NCI-H1436 treated with DMSO at 0.1 percent for 48 hours (cell line): Measurements from ENCODE around the gene LRRC49.

Experiments used
- DNase-seq: peaks from one replicate; lab custom pipeline; 2025; lab: John Stamatoyannopoulos, UW

The LRRC49 gene

DNA sequence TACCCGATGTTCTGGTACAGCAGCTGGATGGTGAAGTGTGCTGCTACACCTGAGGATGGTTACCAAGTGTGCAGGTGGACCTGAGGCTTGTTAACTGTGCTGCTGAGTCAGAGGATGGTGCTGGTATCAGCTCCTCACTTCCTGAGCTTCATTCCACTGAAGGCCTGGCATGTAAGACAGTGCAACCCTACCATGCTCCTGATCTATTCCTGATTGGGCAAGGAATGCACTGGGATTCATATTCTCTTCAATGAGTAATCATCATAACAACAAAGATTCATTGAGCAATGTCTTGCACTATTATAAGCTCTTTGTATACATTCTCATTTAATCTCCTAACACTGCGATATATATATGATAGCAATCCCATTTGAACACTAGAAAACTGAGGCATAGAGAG lies 159.7 kb downstream of the LRRC49 start:
- no peak for DNase-seq

DNA sequence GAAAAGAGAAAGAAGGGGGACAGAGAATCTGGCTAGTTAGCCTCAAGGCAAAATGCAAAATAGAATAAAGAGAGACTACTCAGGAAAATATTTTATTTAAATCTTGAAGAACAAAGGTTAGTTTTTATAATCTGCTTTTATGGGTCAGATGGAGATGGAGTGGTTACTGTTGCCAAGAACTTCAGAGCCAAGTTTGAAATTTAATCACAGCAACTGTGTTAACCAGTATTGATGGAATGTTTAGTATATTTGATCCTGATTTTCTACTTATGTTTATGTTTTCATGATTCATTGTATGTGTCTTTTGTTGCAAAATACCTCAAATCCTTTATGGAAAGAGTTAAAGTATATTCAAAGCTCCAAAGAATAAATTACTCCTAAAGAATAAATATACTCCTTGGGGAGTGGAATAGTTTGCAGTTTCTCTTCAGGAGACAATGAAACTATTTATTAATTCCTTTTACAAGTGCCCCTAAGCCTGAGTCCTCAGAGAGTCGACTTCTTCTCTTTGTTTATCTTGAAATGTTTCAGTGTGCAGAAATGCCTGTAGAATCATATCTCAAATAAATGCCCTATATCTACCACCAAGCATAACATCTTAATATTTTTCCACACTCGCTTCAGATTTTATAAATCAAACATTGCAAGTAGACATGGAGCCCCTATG lies 161.8 kb downstream of the LRRC49 start:
- no peak for DNase-seq

DNA sequence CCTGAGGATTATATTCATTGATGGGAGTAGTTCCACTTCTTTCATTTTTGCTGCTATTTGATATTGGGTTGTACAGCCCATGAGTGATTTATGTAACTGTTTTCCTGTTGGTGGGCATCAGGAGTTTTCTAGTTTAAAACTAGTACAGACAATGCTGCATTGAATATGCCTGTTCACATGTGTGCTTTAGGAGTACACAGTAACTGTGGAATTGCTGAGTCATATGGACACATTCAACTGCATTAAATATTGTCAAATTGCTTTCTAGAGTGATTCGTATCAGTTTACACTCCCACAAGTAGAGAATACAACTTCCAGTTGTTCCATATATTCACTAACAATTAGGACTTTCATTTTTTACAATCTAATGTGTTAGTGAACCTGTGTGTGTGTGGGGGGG lies 162.8 kb downstream of the LRRC49 start:
- no peak for DNase-seq

DNA sequence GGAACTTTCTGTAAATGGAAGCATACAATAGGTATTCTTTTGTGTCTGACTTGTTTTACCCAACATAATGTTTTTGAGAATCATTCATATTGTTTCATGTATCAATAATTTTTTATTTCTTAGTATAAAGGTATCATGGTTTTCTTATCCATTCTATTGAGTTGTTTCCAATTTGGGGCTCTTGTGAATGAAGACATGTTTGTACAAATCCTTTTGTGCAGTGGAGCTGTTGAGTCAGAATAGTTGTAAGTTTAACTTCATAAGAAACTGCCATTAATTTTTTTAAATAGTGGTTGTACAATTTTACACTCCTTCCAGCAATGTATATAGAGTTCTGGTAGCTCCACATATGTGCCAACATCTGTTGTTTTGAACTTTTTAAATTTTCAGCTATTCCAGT lies 163.5 kb downstream of the LRRC49 start:
- DNase-seq: no peak

DNA sequence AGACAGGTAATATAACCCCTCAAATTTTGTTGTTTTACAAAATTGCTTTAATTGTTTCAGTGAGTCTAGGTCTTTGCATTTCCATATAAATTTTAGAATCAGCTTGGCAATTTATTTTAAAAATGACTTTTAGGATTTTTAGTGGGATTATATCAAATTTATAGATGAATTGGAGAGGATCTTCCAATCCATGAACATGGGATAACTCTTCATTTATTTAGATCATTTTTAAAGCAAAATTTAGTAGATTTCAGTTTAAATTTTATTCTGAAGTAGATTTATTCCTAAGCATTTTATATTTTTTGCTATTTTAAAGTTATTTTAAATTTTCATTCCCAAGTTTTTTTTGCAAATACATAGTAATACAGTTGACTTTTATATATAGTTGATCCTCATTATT lies 164.5 kb downstream of the LRRC49 start:
- no peak for DNase-seq

DNA sequence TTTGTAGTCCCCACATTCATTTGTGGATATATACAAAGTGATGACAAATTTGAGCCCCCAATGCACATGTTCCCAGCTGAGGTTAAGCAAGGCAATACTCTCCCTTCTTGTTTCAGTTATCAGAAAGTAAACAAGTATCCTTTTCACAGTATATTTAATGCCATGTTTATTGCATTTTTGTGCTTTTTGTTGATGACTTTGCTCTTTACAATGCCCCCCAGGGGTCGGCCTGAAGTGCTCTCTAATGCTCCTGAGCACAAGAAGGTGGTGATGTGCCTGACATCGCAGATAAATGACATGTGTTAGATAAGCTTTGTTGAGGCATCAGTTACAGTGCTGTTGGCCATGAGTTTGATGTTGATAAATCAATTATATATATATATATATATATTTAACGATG lies 165.0 kb downstream of the LRRC49 start:
- no peak for DNase-seq

DNA sequence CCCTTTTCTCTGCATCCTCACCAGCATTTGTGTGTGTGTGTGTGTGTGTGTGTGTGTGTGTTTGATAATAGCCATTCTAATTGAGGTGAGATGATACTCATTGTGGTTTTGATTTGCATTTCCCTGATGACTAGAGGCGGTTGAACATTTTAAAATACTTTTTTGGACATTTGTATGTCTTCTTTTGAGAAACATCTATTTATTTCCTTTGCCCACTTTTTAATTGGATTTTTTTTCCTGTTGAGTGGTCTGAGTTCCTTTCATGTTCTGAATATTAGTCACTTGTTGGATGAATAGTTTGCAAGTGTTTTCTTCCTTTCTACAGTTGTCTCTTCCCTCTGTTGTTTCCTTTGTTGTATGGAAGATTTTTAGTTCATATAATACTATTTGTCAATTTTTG lies 168.4 kb downstream of the LRRC49 start:
- no peak for DNase-seq

DNA sequence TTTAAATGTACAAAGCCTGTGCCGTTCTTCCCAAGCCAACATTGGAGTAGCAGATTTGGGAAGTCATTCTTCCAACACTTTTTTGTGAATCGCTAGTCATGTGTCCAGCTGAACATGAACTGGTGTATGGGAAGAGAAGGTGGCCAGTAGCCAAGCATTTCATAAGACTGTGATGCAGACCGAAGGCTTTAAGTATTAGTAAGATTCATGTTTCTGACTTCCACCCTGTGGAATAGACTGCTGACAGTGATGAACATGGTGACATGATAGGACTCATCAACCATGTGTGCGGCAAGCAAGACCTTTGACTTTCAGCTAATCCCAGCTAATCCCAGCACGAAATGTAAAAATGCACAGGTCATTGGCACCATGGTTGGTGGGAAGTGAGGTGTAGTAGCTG lies 174.4 kb downstream of the LRRC49 start:
- DNase-seq: no peak

DNA sequence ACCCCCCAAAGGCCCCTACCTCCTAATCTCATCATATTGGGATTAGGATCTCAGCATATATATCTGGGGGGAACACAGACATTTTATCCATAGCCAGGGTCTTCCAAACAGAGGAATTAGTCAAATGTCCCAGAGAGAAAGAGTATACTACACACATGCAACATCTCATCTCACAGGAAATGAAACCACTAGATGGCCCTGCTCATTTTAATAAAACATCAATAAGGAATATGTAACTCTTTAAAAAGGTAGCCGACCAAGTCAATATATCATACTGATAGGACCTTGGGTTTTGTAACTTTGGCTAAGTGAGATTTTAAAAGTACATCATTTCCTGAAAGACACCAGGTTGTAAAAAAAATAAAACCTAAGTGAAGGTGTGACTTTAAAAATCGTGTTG lies 177.1 kb downstream of the LRRC49 start:
- no peak for DNase-seq

DNA sequence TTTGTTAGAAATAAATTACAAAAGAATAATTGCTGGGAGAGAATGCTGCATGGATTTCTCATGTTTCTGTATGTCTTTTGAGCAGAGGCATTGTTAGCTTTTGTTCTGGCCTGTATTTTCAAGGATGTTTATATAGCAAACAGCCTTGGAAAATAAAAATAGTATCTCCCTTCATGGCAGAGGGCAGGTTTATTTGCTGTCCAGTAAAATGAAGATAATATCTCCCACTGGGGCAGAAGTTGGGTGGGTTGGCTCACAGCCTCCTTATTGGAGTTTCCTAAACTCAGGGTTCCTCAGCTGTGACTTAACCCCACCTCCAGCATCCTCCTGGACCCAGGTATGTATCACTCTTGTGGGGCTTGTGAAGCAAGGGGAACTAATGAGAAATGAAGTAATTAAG lies 178.9 kb downstream of the LRRC49 start:
- no peak for DNase-seq

DNA sequence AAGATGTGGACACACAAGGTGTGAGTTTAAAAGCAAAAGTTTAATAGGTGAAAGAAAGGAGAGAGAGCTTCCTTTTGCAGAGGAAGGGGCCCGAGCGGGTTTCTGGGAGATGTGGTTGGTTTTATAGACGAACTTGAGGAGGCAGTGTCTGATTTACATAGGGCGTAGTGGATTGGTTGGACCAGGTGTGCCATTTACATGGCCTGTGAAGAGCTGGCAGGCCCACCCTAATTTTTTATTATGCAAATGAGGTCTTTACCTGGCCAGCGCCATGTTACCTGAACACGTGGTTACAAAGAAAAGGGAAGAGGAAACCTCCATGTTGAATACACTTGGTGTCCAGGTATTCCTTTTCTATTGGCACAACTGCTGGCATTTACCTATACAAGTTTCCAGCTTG lies 179.8 kb downstream of the LRRC49 start:
- DNase-seq: no peak

DNA sequence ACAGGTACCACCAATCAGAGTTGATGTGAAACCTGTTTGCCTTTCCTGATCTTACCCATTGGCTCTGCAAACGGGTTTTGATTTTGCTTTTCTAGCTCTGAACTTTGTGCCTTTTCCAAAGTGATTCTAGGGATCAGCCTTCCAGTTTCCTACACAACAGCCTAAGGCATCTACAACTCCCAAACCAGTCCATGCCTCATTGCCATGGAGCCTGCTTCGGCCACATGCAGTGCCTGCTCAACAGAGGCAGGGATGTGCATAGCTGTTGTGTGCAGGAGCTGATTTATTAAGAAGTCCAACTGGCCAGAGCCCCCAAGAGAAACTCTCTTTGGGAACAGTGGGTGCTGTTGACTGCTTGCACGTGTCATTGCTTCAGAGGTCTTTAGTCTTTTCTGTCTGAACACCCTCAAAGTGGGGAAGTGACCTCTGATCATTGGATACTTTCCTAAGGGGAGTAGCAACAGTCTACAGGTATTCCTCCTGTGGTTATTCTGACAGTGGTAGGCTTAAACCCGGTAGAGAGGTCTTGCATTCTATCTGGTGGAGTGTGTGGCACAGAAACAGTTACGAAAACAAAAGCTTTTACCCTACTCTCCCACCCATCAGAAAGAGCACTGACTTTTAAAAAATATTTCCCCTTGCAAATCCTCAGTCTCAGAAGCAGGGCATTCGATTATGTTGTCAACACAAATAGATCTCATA lies 186.0 kb downstream of the LRRC49 start:
- DNase-seq: no peak

DNA sequence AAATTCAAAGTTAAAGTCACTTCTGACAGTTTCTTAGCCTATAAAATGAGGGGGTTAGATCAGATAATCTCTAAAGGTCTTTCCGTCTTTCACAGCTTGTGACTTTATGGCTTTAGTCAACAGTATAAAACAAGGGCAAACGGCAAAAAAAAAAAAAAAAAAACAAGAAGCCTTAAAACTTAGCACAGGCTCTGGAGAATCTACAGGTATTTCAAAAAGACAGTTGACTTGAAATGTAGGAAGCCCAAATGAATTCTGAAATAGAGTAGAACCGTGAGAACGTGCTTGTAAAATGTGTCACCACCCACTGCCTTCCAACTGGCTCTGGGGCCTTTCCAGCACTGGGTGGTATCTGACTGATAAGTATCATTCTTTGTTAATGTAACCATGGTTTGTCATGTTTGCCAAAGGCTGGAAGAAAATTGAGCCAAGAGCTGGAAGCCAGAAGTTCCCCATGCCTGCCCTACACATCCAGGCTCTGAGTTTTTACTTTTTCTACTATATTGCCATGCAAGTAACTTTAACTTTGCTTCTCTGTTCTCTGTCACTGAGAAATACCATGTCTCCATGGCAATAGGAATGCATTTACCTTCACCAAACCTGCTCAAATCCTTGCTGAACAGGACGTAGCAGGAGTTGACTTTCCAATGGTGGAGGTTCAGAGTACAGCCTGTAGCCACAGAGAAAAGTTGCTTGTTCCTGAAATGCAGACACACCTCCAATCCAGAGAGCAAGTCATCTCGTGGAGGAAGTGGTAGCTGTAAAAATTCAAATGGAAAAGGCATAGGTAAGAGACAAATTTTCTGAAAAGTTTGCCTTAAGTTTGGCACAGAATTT lies 186.8 kb downstream of the LRRC49 start:
- no peak for DNase-seq

DNA sequence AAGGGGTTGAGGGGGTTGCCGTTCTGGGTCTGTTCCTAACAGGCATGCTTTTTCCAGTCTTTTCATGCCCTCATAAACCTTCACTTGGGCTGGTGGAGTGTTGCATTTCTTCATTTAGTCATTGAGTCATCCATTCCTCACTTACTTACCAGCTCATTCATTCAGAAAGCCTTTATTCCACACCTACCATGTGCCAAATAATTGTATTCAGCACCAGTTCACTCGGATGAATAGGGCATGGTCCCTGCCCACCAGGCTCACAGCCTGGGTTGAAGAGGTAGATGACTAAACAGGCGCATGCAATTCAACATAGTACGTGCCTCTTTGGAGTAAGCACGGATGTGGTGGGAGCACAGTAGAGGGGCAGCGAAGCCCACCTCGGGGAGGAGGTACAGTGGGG lies 187.5 kb downstream of the LRRC49 start:
- no peak for DNase-seq

DNA sequence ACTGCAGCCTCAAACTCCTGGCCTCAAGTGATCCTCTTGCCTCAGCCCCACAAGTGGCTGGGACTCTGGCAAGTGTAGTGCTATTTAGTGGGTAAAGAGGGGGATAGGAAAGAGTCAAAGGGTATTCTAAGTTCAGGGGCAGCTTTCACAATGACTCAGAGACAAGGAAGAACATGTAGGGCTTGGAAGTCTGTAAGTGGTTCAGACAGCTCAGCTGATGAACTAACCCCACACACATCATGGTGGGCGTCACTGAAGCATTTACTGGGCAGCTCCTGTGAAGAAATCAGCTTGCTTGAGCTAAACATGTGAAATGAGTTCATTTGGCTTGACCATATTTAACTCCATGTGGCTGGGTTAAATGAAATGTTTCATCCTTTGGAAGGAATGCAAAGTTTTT lies 188.1 kb downstream of the LRRC49 start:
- DNase-seq: no peak

DNA sequence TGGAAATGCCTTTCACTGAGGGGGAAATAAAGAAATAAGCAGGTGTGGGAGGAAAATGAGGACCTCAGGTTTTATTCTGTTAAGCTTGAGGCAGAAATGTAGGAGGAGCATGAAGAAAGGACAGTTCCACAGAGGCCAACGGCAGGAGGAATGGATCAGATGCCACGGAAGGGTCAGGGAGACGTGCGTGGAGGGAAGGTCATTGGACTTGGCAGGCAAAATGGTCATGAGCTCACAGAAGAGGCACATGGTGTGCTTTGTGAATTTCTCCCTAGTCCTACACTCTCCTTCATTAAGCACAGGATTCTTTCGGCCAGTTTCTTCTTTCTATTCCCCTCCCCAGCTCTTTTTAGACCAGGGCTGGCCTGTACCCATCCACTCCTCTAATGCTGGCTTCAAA lies 190.2 kb downstream of the LRRC49 start:
- no peak for DNase-seq

DNA sequence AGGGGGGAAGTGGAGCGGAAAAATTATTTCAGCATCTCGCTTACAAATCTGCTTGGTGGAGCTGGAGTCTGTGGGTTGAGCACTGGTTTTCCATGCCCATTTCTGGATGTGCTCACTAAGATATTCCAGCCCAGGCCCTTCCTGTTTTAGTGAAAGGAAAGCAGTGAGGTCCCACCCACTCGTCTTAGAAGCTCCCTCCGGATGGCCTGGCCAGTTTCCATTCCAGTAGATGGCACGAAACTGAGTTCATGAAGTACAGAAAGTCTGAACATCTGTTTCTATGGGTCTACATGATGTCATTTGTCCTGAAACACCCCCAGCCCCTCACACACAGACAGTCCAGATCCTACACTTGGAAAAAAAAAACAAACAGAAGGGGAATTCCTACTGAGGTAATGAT lies 190.7 kb downstream of the LRRC49 start:
- DNase-seq: no peak

DNA sequence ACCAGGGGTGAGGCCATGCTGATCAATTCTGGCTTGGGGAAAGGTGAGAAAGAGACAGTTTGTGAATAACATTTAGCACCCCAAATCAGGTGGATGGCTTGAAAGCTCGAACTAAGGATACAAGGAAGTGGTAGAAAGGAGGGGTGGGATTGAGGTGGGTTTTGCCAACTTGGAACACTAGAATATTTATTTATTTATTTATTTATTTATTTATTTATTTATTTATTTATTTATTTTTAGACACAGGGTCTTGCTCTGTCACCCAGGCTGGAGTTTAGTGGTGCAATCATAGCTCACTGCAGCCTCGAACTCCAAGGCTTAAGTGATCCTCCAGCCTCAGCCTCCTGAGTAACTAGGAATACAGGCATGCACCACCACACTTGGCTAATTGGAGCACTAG lies 191.6 kb downstream of the LRRC49 start:
- no peak for DNase-seq

DNA sequence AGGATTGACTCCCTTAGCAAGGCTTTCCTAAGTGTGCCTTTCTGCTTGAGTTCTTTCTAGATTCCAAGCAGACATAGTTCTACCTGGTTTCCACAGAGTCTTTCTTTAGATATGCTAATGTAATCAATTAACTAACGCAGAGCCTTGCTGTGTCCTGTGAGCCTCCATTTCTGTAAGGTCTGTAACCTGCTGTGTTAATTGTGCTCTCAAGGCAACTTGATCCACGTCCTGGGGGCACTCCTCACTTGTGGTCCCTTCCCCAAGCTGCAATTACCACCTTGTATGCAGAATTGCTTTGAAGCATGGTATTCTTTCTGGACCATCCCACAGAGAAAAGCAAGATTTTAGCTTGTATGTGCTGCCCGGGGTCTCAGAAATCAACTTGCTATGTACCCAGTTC lies 193.2 kb downstream of the LRRC49 start:
- no peak for DNase-seq

DNA sequence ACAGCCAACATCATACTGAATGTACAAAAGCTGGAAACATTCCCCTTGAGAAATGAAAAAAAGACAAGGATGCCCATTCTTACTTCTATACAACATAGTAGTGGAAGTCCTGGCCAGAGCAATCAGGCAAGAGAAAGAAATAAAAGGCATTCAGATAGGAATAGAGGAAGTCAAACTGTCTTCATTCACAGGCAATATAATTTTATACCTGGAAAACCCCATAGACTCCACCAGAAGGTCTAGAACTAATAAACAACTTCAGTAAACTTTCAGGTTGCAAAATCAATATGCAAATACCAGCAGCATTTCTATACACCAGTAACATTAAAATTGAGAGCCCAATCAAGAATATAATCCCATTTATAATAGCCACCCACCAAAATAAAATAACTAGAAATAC lies 195.5 kb downstream of the LRRC49 start:
- no peak for DNase-seq

DNA sequence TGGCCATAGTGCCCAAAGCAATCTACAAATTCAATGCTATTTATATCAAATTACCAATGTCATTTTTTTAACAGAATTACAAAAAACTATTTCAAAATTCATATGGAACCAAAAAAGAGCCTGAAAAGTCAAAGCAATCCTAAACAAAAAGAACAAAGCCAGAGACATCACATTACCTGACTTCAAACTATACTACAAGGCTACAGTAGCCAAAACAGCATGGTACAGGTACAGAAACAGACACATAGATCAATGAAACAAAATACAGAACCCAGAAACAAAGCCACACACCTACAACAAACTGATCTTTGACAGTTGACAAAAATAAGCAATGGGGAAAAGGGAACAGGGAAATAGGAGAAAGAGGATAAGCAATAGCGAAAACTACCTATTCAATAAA lies 196.1 kb downstream of the LRRC49 start:
- no peak for DNase-seq

DNA sequence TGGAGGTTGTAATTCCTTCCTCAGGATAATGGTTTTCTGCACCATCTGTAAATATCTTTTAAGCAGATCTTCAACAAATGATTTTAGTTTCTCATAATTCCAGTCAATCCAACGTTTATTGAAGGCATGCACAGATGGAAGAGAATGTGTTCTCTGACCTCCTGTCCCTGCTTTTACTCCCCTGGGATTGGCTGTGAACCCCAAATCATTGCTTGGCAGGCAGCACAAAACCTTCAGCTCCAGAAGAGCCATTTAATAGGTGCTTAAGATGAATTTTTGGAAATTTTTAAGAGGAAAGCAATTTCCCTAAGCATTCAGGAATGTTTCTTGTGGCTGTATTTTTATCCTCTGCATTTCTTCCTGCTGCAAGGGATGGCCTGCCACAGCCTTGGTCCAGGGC lies 197.2 kb downstream of the LRRC49 start:
- DNase-seq: no peak

DNA sequence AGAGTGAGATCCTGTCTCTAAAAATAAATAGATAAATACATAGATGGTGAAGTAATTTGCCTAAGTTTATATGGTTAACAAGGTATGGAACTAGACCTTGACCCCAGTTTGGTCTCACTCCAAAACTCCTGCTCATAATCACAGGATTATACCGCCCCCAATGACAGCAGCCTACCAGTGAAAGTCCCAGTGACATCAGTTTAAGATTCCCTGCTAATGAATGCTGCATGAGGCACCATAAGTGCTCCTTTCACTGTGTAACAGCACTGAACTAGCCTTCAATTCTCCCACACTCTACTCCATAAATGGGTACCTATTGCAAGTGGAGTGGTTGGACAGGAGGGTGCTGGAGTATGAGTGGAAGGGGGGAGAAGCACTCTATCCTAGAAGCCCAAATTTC lies 199.0 kb downstream of the LRRC49 start:
- no peak for DNase-seq
